NCI-H2029 (cell line): ENCODE measurements around the gene TIPIN.
"Not testable (repeated sequence)": the region's sequence is repeated elsewhere in the genome, so short reads cannot be mapped to it uniquely, and the experiment has no call there.

Experiments
- DNase-seq: peaks from one replicate; lab custom pipeline; 2025; lab: John Stamatoyannopoulos, UW

The TIPIN gene

DNA sequence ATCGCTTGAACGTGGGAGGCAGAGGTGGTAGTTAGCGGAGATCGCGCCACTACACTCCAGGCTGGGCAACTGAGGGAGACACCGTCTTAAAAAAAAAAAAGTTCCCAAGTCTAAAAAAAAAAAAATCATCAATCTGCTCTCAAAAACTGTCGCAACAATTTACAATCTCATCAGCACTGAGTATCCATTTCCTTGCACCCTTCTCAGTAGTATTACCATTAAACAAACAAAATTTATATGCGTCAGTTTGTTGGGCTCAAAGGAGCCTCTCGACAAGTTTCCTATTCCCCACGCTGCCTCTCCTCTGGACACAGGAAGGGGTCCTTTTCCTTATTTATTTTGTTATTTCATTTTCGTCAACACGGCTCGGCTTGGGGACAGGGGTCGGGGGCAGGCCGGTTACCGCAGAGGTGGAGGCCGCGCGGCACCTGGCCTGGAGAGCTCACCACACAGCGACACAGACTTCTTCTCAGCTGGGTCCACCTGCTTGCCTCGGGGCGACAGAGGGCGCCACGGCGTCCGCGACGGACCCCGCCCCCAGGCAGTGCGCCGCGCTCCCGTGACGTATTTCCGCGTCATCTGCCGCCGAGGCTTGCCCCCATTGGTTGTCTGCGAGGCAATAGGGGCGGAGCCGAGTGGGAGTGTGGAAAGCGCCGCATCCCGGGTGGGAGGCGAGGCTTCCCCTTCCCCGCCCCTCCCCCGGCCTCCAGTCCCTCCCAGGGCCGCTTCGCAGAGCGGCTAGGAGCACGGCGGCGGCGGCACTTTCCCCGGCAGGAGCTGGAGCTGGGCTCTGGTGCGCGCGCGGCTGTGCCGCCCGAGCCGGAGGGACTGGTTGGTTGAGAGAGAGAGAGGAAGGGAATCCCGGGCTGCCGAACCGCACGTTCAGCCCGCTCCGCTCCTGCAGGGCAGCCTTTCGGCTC is 30.0 kb upstream of the TIPIN start, which contains the start of gene MAP2K1:
Gene MAP2K1 (plus strand): TSS at position 709 of the 920 bp plus-strand sequence. CDS start 436 bp downstream, outside the sequence.
- DNase-seq = peak; percentile 86

DNA sequence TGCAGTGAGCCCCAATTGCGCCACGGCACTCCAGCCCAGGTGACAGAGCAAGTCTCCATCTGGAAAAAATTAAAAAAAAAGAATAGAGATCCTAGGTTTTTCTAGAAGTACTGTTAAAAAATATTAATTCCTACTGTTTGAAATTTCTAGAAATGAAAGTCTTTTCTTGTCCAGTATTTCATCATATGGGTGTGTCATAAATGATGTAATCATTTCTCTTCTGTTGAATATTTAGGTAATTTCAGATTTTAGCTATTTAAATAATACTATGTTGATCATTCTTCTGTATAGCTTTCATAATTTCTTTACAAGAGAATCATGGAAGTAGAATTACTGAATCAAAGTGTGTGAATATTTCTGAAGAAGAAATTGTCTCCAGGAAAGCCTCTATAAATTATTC is 24.9 kb upstream of the TIPIN start:
- DNase-seq = not testable (repeated sequence)

DNA sequence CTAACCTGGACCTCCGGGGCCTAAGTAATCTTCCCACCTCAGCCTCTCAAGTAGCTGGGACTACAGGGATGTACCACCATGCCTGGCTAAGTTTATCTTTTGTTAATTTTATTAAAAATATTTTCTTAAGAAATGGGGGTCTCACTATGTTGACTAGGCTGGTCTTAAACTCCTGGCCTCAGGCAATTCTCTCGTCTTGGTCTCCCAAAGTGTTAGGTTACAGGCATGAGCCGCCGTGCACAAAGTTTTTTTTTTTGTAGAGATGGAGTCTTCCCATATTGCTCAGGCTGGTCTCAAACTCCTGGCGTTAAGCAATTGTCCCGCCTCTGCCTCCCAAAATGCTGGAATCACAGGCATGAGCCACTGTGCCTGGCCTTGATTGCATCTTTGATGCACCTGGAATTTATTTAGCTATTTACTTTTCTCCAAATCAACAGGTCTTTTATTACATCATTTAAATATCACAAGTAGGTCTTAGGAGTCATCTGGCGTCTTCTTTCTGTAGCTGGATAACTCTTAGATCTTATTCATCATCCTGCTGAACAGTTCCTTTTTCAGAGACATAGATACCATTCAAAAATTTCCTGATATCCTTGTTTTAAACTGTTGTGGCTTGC is 22.4 kb upstream of the TIPIN start:
- no peak for DNase-seq

DNA sequence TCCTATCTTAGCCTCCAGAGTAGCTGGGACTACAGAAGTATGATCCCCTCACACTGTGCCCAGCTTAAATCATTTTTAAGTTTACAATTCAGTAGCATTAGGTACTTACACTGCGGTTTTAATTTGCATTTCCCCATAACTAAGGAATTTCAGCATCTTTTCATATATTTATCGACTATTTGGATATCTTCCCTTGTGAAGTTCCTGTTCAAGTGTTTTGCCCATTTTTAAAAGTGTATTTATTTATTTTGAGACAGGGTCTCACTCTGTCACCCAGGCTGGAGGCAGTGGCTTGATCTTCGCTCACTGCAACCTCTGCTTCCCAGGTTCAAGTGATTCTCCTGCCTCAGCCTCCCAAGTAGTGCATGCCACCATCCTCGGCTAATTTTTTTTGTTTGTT is 17.7 kb upstream of the TIPIN start:
- DNase-seq = no peak

DNA sequence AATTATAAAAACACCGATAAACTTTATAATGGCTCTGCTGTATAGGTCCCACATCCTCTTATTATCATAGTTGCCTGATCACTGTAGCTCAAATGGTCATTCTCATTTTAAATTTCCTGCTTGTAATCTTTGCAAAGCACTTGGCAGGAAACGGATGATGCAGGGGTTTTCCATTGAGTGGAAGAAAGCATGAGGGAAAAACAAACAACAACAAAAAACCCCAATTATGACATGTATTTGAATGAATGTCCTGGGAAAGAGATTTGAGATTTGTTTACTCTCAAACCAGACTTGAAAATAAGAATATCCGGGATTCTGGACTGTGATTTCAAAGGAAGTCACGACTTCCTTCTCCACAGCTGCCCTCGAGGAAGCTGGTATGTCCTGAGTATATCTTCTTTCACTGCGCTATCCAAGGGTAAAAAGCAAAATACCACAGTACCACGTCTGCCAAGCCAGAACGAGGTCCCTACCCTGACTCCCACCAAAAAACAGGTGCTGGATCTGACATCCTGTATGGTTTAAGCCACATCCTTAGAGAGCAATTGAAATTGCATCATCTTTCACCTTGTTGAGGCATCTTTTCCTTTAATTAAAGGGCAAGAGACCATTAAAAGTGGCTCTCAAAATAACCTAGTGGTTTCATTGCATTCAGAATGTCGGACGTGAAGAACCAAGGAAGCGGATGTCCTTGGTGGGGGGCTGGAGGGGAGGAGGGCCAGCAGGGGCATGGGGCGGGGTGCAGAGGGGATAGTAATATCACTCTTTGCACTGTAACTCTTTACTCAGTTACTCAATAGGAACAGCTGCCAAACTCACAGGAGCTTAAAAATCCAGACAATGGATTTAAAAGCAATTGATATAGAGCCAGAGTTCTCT is 13.5 kb upstream of the TIPIN start:
- peak; percentile 53 for DNase-seq

DNA sequence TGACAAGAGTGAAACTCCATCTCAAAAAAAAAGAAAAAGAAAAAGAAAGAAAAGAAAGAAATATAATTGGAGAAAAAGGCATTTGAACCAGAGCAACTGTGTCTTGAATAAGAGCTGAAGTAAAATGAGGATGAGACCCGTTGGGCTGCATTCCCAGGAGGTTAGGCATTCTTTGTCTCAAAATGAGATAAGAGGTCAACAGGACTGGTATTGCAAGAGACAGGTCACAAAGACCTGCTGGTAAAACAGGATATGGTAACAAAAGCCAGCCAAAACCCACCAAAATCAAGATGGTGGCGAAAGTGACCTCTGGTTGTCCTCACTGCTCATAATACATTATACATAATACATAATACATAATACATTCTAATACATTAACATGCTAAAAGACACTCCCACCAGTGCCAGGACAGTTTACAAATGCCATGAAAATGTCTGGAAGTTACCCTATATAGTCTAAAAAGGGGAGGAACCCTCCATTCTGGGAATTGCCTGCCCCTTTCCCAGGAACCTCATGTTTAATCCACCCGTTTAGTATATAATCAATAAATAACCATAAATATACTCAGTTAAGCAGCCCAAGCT is 8.6 kb upstream of the TIPIN start:
- no peak for DNase-seq

DNA sequence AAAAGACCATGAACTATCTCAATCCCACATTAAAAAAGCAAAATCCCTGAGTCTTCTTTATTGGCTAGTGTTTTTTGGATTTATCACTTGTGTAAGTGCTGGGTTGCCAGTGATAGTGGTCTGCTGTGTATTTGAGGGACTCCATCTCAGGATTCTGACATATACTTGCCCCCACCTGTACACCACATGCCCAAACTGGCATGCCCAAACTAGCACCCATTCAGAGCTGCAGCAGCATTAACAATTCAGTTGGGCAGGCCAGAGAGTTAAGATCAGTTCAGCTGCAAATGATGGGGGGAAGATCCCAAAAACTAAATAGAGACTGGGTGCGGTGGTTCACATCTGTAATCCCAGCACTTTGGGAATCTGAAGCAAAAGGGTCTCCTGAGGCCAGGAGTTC is 6.3 kb upstream of the TIPIN start:
- DNase-seq = no peak

DNA sequence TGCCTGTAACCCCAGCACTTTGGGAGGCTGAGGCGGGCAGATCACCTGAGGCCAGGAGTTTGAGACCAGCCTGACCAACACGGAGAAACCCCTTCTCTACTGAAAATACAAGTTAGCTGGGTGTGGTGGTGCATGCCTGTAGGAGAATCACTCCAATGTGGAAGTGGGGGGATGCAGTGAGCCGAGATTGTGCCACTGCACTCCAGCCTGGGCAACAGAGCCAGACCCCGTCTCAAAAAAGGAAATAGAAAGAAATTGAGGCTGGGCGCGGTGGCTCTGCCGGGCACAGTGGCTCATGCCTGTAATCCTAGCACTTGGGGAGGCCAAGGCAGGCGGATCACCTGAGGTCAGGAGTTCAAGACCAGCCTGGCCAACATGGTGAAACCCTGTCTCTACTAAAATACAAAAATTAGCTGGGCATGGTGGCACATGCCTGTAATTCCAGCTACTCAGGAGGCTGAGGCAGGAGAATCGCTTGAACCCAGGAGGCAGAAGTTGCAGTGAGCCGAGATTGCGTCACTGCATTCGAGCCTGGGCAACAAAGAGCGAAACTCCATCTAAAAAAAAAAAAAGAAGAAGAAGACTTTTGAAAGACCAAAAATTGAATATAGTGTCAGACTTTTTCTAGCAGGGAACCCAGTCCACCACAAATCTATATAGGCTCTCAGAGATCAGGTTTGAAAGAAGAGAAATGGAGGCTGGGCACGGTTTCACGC is 5.4 kb upstream of the TIPIN start:
- DNase-seq = not testable (repeated sequence)

DNA sequence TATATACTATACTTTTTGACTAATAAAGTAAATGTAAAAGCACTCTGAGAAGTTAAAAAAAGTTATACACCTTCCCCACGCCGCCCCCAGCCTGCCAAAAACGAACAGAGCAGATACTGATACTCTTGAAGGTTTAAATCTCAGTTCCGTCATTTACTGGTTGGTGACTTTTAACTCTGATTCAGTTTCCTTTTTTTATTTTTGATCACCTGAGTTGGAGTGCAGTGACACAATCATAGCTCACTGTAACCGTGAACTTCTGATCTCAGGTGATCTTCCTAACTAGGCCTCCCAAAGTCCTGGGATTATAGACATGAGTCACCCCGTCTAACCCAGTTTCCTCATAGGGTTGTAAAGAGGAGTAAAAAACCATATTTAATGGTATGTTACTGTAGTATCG is 3.3 kb upstream of the TIPIN start:
- no peak for DNase-seq

DNA sequence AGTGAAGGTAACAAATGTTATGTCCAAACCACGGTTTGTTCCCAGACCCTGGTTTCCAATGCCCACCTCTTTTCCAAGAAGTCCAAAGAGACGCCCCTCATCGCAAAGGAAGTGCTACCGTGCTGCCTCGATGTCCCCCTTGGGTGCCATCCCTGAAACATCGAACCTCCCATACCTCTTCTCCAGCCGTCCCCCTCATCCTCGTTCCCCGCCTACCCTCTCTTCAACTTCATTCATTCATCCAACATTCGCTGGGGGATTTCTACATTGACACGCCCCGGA is 467 bp downstream of the TIPIN start:
- no peak for DNase-seq

DNA sequence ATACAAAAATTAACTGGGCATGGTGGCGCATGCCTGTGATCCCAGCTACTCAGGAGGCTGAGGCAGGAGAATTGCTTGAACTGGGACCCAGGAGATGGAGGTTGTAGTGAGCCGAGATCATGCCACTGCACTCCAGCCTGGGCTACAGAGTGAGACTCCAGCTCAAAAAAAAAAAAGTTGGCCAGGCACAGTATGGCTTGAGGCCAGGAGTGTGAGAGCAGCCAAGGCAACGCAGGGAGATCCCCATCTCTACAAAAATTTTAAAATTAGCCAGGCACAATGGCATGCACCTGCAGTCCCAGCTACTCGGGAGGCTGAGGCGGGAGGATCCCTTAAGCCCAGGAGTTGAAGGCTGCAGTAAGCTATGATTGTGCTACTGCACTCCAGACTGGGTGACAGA is 8.0 kb downstream of the TIPIN start:
- DNase-seq = not testable (repeated sequence)

DNA sequence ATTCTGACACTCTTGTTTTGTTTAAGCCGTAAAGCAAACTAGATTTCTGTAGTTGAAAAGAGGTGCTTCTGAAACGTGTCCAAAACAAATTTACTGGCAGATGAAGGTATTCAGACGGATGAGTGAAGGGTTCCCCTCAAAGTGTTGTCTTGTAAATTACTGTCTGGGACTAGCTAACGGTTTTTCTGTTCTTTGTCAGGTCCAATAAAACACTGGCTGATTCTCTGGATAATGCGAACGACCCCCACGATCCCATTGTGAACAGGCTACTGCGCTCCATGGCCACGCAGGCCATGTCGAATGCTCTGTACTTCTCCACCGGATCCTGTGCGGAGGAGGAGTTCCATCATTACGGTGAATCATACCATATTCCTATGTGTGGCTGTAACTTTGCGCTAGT is 27.7 kb downstream of the TIPIN start:
- DNase-seq = no peak

DNA sequence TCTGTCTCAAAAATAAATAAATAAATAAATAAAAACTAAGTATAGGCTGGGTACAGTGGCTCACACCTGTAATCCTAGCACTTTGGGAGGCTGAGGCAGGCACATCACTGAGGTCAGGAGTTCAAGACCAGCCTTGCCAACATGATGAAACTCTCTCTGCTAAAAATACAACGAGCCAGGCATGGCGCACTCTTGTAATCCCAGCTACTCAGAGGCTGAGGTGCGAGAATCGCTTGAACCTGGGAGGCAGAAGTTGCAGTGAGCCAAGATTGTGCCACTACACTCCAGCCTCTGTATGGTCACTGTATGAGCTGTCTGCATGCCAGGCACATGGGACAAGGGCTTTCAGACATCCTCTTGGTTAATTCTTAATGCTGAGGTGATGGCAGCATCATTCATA is 28.7 kb downstream of the TIPIN start:
- no peak for DNase-seq

DNA sequence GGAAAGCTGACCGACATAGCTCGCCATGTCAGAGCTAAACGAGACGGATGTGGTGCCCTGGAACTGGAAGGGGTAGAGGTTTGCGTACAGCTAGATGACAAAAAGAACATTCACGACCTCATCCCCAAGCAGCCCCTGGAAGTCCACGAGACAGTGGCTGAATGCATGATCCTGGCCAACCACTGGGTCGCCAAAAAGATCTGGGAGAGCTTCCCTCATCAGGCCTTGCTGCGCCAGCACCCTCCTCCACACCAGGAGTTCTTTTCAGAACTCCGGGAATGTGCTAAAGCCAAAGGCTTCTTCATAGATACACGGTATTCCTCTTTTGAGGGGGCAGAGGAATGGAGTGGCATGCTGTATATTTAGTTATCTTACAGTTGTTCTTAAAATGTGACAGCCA is 30.4 kb downstream of the TIPIN start:
- no peak for DNase-seq

DNA sequence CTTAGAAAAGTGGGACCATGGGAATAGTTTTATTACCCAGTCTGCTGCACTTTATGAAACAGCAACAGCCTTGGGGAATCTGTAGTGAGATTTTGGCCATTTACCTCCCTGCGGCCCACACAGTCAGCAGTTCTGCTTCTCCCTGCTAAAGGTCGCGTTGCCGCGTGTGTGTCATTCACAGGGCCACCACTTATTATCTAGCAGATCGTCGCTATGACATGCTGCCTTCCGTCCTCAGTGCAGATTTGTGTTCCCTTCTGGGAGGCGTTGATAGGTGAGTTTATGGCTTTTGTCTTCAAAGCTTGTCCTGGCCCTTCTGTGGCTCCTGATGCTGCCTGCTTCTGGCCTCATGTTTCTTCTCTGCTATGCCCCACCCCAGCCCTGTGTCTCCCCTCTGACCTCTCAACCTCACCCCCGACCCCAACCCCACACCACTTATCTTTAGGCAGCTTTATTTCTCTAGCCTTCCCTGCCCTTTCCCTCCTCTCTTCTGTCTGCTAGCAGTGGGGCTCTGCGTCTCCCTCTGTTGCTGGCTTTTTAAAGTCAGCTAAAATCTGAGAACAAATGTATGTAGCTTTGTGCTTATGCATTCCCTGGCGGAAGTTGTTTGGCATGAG is 33.1 kb downstream of the TIPIN start:
- no peak for DNase-seq

DNA sequence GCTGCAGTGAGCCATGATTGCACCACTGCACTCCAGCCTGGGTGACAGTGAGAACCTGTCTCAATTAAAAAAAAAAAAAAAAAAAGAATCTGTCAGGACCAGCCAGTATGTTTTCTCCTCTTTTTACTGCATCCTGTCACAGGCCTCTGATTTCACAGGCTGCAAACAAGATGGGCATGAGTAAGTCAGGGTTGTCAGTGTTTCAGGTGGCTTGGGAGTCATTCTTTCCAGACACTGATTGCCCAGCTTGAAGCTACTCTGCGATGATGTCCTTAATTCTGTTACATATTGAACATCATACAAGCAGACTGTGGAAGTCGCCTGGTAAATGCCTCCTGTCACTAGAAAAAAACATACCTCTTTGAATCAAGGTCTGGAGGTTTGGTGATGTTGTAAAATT is 44.3 kb downstream of the TIPIN start:
- DNase-seq = no peak

DNA sequence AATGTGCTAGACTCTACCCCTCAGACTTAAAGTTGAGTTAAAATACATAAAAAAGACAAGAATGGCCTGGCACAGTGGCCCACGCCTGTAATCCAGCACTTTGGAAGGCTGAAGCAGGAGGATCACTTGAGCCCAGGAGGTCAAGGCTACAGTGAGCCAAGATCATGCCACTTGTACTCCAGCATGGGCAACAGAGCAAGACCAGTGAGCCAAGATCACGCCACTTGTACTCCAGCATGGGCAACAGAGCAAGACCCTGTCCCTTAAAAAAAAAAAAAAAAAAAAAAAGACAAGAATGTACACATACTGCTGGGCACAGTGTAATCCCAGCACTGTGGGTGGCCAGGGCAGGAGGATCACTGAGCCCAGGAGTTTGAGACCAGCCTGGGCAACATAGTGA is 45.7 kb downstream of the TIPIN start:
- no peak for DNase-seq

DNA sequence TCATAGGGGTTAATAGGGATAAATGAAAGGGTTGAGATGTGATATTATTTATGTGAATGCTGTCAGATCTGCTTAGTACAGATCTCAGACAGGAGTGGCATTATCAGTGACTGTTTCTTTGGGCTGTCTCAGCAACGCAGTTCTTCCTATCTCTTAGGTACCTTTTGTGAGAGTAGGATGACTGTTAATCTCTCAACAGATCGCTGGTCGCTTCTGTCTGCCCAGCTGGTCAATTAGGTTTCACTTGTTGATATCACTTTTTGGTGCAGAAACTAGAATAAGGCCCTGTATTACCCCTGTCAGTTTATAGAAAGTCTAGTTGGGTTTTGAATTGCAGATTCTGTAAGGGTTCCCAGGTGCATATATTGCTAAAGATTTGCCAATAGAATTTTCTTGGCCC is 46.7 kb downstream of the TIPIN start:
- DNase-seq = no peak

DNA sequence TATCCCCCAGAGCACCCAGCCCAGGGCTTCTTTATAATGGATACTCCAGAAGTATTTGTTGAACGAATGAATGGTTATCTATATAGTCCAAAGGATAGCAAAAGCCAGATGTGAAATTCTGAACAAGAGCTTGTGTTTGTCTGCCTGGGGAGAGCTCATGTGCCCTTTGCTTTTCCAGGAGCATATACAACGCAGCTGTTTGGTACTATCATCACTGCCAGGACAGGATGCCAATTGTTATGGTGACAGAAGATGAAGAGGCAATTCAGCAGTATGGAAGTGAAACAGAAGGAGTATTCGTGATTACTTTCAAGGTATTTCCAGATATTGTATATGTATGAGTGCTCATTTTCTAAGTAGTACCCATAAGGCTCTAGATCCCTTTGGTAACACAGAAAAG is 48.0 kb downstream of the TIPIN start:
- no peak for DNase-seq

DNA sequence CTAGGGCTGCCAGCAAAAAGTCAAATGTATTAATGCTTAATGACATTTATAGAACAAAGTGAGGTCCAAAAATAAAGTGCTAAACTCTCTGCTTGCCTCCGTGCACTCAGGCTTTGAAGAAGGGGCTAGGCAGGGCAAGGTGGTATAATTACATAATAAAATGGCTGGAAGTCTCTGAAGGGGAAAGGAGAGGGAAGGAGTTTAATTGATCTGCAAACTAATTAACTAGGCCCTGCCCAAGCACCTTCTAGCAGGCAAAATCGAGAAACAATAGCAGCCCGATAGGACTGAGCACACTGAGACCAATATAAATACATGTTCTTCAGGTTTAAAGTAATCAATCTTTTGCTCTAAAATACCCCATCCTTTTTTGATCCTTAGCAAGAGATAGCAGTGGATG is 50.1 kb downstream of the TIPIN start:
- no peak for DNase-seq

DNA sequence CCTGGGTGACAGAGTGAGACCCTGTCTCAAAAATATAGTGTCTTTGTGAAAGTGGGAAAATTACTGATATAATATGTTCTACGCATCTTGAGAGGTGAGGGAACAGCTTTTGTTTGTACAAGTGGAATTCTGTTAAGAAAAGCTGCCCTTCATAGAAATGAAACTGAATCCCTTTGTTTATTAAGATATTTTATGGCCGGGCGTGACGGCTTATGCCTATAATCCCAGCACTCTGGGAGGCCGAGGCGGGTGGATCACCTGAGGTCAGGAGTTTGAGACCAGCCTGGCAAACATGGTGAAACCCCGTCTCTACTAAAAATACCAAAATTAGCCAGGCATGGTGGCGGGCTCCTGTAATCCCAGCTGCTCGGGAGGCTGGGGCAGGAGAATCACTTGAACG is 52.1 kb downstream of the TIPIN start:
- not testable (repeated sequence) for DNase-seq
